ENCODE data around the gene BLVRA.
"Not testable (repeated sequence)": the region's sequence is repeated elsewhere in the genome, so short reads cannot be mapped to it uniquely, and the experiment has no call there.

BLVRA gene

DNA sequence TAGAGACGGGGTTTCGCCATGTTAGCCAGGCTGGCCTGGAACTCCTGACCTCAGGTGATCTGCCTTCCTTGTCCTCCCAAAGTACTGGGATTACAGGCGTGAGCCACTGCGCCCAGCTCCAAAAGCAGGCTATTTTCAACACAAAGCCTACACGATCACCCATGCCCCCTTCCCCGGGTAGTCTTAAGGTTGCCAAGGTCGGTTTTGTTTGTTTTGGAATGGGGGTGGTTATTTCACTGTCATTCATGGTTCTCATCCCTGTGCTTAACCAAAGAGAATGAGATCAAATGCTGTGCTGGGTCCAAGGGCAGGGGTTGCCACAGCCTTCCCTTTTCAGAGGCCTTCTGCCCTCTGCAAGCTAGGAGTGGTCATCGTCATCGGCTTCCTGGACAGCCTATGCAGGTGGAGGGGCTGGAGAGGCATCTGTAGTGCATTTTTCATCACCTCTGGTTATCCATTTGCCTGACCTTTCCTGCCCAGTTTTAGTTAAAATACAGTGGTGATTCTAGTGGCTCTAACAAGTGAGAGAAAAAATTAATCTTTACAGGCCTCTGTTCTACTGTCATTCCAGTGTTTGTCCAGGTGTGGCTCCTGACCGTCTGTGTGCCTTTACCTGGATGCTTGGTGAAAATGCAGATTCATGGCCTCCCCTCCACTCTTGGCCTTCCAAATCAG is 11.4 kb downstream of the BLVRA start:
- DNase-seq = no peak

DNA sequence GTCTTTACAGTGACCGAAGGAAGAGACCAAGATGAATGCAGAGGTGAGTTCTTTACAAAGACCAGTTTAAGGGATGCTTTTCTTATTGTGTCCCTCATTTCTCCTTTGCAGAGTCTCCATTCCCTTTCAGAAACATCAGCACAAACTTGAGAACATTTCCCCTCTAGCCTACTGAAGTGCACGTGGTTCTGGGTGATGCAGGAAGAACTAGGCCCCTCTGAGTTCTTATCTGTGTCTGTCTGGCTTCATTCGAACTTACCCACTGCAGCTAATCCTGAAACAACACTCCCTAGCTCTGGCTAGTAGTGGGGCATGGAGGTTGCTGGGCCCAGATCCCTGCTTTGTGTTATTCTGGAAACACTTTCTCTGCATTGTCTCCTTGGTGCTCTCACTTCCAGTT is 12.6 kb downstream of the BLVRA start:
- no peak for DNase-seq

DNA sequence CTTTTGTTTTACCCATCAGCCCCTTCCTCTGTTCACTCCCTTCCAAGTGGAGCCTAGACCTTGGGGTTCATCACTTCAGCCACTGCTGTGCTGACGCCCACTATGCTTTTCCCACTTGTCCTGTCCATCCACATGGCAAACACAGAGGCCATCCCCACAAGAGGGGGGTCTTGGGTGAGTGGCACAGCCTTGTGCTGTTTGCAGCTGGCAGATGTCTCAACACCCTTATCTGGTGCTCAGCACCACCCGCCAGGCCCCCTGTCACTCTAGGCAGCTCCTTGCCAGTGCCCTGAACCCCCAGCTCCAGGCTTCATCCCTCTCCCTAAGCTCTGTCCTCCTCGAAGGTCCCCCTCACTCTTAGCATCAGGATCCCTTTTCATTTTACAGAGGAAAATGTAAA is 13.1 kb downstream of the BLVRA start:
- no peak for DNase-seq

DNA sequence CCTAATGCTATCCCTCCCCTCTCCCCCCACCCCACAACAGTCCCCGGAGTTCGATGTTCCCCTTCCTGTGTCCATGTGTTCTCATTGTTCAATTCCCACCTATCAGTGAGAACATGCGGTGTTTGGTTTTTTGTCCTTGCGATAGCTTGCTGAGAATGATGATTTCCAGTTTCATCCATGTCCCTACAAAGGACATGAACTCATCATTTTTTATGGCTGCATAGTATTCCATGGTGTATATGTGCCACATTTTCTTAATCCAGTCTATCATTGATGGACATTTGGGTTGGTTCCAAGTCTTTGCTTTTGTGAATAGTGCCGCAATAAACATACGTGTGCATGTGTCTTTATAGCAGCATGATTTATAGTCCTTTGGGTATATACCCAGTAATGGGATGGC is 14.8 kb downstream of the BLVRA start:
- not testable (repeated sequence) for DNase-seq

DNA sequence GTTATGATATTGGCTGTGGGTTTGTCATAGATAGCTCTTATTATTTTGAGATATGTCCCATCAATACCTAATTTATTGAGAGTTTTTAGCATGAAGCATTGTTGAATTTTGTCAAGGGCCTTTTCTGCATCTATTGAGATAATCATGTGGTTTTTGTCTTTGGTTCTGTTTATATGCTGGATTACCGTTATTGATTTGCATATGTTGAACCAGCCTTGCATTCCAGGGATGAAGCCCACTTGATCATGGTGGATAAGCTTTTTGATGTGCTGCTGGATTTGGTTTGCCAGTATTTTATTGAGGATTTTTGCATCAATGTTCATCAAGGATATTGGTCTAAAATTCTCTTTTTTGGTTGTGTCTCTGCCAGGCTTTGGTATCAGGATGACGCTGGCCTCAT is 16.8 kb downstream of the BLVRA start:
- not testable (repeated sequence) for DNase-seq

DNA sequence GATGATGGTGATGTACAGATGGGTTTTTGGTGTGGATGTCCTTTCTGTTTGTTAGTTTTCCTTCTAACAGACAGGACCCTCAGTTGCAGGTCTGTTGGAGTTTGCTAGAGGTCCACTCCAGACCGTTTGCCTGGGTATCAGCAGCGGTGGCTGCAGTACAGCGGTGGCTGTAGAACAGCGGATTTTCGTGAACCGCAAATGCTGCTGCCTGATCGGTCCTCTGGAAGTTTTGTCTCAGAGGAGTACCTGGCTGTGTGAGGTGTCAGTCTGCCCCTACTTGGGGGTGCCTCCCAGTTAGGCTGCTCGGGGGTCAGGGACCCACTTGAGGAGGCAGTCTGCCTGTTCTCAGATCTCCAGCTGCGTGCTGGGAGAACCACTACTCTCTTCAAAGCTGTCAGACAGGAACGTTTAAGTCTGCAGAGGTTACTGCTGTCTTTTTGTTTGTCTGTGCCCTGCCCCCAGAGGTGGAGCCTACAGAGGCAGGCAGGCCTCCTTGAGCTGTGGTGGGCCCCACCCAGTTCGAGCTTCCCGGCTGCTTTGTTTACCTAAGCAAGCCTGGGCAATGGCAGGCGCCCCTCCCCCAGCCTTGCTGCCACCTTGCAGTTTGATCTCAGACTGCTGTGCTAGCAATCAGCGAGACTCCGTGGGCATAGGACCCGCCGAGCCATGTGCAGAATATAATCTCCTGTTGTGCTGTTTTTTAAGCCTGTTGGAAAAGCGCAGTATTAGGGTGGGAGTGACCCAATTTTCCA is 20.0 kb downstream of the BLVRA start:
- DNase-seq = peak in 1 of 2 experiments; percentile 5

DNA sequence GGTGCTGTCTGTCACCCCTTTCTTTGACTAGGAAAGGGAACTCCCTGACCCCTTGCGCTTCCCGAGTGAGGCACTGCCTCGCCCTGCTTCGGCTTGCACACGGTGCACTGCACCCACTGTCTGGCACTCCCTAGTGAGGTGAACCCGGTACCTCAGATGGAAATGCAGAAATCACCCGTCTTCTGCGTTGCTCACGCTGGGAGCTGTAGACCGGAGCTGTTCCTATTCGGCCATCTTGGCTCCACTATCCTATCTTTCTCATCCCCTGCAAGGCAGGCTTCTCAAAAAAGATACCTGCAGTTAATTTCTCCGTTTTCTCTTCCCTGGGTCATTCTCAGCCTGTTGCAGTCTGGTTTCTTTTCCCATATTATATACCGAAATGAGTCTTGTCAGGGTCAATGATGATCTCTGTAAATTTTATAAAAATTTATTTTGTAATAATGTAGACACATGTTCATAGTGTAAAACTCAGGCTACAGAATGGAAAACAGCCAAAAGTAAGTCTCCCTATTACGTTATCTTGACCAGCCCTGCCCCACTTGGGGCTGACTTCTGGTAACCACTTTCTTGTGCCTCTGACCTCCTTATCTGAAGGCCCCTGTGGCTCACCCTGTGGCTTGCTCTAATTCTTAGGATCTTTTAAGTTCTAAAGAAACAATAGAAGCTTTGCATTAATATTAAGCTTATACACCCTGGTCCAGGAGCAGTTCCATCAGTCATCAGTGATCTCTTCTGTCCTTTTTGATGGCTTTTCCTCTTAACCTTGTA is 20.7 kb downstream of the BLVRA start:
- no peak for DNase-seq

DNA sequence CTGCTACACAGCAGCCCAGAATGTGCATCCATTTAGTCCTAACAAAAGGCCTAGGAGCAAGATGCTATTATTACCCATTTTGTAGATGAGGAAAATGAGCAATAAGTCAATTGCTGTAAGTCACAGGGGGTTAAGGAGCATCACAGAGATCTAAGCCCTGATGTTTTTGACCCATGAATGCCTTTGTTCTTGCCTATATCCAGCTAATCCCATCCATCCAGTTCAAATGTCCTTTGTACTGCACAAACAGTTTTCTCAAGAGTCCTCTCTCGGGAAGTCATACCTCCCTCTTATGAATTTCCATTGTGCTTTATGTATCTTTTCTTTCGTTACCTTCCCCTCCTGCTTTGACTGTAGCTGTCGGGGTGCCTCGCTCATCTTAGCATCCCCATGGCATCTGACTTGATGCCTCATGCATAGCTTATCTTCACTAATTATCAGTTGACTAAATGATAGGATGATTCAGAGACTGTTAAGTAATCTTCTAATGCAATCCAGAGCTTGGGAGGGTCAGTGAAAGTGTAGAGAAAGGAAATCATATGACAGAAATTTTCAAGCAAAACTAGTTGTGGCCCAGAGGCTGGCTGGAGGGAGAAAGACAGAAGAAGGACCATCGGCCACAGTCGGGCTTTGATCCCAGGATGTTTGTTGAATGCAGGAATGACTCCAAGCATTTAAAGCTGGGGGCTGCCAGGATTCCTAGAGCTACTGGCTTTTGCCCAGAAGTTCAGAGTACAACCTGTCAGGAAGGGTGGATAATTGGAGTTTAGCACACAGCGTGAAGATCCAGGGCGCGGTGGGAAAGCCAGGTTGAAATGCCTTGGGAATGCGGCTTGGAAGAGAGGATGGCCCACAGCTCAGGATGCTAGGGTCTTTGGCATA is 23.5 kb downstream of the BLVRA start:
- no peak for DNase-seq

DNA sequence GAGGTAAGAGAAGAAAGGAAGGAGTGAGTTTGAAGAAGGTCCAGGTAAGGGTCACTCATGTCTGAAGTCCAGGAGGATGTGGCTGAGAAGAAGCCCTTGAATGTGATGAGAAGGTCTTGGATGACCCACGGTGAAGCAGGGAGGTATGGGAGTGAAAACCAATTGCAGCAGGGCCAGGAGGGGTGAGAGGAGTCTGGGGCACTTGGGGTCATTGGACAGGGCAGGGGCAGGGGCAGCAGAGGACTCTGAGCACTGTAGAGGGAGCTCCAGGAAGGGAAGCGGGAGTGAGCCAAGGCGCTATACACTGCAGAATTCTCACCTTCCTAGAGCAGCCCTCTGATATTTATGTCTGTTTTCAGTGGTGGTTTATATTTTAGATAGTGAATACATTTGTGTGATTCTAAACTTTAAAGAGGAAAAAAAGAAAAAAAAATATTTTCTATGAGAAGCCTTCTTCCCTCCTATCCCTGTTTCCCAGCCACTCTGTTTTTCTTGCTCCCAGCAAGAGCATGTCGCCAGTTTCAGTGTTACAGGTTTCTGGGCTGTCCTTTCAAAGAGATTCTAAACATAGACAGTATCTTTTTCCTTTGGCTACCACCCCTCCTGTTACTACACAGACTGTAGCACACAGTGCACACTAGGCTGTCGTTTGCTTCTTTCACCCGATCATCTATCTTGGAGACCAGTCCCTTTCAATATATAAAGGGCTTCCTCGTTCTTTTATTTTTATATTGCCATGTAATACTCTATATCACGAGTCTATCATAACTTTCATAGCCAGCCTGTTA is 24.5 kb downstream of the BLVRA start:
- DNase-seq = no peak

DNA sequence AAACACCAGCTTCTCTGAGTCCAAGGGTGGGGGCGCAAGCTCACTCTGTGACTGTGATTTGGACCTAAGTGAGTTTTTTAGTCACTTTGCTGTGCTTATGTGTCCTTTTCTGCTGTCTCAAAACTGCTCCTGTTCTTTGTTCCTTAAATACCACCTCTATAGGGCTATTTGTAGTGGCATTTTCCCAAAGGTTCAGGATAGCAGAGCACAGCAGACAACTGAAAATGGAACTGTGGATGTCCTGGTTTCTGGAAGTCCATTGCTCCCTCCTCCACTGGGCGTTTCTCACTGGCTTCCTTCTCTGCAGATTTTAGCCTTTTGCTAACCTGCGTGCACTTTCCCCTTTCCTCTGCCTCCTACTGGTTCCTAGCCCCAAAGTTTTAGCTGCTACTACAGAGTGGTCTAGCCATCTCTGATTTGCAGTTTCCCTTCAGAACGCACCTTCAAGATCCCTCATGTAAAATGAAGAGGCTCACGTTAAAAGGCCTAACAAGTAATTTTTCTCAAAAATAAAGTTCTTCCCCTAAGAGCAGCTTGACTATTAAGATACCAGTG is 25.6 kb downstream of the BLVRA start:
- DNase-seq = no peak

DNA sequence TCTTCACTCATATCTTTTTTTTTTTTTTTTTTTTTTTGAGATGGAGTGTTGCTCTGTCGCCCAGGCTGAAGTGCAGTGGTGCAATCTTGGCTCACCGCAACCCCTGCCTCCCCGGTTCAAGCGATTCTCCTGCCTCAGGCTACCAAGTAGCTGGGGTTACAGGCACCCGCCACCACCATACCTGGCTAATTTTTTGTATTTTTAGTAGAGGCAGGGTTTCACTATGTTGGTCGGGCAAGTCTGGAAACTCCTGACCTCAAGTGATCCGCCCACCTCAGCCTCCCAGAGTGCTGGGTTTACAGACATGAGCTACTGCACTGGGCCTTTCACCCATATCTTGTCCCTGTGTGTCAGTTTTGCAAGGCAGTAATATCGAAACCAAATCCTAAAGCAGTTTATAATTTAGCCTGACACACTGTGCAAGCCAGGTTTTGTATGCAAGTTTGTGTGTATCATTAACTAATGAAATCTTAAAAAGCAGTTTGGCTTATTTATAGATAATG is 26.2 kb downstream of the BLVRA start:
- peak; percentile 40 to 53 for DNase-seq

DNA sequence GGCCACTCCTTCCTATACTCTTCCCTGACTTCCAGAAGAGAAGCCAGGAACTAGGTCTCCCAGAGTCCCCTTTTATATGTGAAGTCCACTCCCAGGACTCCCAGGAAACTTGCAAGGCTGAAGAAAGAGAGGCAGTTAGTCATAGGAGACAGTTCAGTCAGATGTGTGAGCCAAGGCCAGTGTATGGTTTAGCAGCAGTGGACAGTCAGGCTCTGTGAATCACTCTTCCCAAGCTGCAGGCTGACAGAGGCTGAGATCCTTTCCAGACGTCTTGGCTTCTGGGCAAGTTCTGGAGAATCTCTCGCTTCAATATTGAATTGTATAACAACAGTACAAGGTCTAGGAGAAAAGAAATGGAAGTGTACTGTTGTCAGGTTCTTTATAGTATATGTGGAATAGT is 26.9 kb downstream of the BLVRA start:
- no peak for DNase-seq

DNA sequence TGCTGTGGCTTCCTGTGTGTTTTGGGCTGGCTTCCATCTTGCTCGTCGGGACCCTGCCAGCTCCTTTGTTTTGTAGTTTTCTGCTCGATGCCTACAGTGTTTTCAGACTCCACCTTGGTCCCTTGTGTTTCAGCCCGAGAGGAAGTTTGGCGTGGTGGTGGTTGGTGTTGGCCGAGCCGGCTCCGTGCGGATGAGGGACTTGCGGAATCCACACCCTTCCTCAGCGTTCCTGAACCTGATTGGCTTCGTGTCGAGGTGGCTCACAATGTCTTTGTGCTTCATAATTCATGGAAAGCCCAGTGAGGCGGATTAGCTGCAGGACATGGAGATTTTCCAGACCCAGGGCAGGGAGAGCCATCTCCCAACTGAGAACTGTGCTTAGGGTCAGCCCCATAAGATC is 29.3 kb downstream of the BLVRA start:
- DNase-seq = no peak

DNA sequence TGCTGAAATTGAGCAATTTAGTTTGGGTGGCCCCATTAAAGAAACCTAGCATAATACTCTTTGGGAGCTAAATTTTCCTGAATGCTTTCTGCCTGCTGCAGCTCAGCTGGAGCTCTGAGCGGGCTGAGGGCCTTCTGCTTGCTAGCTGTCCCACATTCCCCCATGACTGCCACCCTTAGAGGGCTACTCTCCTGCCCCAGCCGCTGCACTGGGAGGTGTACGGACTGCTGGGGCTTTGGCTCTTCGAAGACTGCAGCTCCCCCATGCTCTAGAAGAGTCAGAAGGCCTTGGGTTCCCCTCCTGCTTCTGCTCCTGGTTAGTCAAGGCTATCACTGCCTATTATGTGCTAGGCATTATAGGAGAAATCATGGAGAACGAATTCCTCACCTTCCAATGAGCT is 31.5 kb downstream of the BLVRA start:
- DNase-seq = no peak

DNA sequence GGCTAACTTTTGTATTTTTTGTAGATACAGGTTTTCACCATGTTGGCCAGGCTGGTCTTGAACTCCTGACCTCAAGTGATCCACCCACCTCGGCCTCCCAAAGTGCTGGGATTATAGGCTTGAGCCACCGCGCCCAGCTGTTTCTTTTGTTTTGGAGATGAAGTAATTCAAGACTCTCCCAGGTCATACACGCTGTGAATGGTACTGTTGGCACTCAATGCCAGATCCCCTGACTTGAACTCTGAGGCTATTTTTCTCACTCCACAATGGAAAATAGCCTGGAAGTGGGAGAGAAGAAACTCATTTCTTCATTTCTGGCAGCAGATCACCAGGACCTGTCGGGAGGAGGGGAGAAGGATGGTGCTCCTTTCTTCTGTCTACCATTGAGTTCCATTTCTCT is 32.4 kb downstream of the BLVRA start:
- DNase-seq = no peak

DNA sequence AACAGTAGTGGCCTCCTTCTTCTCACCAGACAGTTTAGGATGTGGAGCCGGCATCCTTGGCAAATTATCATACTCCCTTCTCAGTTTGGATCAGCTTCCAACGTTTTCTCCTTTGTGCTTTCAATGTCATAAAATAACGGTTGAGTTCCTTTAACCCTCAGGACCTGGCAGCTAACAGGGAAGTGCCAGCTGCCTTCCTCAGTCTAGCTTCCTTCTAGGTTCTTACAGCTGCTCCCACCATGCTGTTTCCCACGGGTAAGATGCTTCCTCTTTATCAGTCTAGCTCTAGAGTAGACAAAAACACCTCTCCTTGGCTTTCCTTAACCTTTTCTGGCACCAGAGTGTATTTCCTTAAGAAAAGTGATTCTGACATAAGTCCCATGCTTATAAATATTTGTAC is 33.2 kb downstream of the BLVRA start:
- DNase-seq = no peak

DNA sequence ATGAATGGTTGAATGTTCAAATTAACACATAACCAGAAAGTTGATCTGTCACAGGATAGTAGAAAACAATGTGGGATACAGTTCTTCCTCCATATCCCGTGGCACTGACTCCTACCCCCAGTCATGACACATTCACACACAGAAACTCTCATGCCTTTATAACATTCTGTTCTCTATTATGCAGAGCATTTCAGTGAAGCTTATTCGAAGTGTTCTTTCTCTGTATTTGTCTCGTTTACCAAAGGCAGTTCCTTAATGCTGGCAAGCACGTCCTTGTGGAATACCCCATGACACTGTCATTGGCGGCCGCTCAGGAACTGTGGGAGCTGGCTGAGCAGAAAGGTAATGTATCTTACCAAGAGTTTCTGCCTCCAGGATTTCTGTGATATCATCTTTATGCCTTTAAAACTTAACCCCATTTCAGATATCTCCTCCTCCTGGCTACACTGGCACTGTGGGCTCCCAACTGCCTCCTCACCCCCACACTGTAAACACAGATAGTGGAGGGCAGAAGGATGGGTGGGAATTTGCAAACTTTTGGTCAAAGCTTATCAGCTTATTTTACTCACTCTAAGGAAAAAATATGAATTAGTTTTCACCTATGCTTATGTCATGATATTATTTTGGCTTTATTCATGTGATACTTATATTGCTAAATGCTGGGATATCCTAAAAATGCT is 34.1 kb downstream of the BLVRA start:
- DNase-seq = no peak

DNA sequence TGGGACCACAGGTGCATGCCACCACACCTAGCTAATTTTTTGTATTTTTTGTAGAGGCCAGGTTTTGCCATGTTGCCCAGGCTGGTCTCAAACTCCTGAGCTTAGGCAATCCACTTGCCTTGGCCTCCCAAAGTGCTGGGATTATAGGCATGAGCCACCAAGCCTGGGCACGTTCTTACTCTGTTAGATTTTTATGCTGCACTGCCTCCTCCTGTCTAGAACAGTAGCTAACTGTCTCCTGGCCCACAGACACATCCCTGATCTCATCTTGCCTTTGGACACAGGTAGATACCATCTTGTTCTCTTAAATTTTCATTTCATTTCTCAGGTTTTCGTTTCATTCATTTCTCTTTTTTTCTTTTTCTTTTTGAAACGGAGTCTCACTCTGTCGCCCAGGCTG is 41.1 kb downstream of the BLVRA start:
- DNase-seq = no peak

DNA sequence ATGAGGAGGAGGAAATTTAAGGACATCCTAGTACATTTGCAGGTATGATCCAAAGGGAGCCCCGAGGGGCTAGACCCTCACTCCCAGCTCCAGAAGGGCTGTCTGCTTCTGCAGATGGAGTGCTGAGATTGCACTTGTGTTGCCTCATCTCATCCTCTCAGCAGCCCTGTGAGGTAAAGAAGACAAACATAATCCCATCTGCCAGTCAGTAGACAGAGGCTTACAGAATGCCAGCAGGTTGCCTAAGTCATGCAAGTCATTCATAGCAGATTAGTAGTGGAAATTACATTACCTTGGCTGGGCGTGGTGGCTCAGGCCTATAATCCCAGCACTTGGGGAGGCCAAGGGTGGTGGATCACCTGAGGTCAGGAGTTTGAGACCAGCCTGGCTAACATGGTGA is 45.4 kb downstream of the BLVRA start:
- DNase-seq = no peak

DNA sequence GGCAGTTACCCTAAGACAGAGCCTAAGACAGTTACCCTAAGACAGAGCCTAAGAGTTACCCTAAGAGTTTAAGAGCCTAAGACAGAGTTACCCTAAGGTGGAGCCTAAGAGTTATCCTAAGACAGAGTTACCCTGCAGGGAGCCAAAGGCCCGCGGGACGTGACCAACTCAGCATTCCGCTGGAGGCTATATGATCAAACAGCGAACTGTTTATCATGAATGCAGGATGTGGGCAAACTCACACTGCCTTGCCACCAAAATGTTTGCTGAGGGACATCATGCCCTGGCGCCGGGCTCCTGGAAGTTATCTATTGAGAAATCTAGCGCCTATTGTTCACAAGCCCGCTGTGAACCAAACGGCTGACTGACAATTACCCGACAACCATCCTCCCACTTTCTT is 49.9 kb downstream of the BLVRA start:
- DNase-seq = no peak

Data from activated T-cell treated with anti-CD3 and anti-CD28 coated beads, Interleukin-2, amount 50 U/mL, for 48 hours (primary cell).